ENCODE measurements around the gene ASB2.

GRCh38 chr14:93912782-93913181 lies 63.6 kb downstream of the ASB2 start:
- TF ChIP-seq ELK4 (IDR thresholded peaks at IDR 0.05; ENCODE audit: borderline replicate concordance, low read depth, low read length) (no peak), KLF16 (tag by site-specific recombination; IDR thresholded peaks at IDR 0.05) (no peak), ZFP69B (tag by site-specific recombination; IDR thresholded peaks at IDR 0.05) (no peak), ZNF280D (tag by site-specific recombination; IDR thresholded peaks at IDR 0.05) (no peak), ZNF423 (tag by site-specific recombination; IDR thresholded peaks at IDR 0.05) (no peak), ZNF645 (tag by site-specific recombination; IDR thresholded peaks at IDR 0.05) (no peak), CTCF (tag by site-specific recombination; IDR thresholded peaks at IDR 0.05) (no peak), ZNF701 (tag by site-specific recombination; IDR thresholded peaks at IDR 0.05) (no peak), SETDB1 (IDR thresholded peaks at IDR 0.05; ENCODE audit: insufficient read length, low read length) (no peak), ZNF404 (tag by site-specific recombination; IDR thresholded peaks at IDR 0.05) (no peak), ZNF274 (IDR thresholded peaks at IDR 0.05; ENCODE audit: low read length) (no peak), ZNF274 (tag by site-specific recombination; IDR thresholded peaks at IDR 0.05; ENCODE audit: borderline replicate concordance) (no peak), ZNF704 (tag by site-specific recombination; IDR thresholded peaks at IDR 0.05) (no peak), ZNF146 (tag by site-specific recombination; IDR thresholded peaks at IDR 0.05) (no peak), ZNF174 (tag by site-specific recombination; IDR thresholded peaks at IDR 0.05) (no peak)

Data from HEK293 (cell line).